GM12874 (cell line): ENCODE results near the gene PALLD.

Experiments used
- TF ChIP-seq, protein P1 (sequence below): IDR thresholded peaks from 2 replicates; pipeline ENCODE4 v1.5.1; 2011; ENCODE audit warnings: low read depth, mild to moderate bottlenecking, control low read depth, low read length, moderate library complexity; ENCODE audit not compliant: insufficient read depth

PALLD gene

GRCh38 chr4:168654848-168655174, 158.0 kb downstream of the PALLD start:
- TF ChIP-seq, protein P1, sequence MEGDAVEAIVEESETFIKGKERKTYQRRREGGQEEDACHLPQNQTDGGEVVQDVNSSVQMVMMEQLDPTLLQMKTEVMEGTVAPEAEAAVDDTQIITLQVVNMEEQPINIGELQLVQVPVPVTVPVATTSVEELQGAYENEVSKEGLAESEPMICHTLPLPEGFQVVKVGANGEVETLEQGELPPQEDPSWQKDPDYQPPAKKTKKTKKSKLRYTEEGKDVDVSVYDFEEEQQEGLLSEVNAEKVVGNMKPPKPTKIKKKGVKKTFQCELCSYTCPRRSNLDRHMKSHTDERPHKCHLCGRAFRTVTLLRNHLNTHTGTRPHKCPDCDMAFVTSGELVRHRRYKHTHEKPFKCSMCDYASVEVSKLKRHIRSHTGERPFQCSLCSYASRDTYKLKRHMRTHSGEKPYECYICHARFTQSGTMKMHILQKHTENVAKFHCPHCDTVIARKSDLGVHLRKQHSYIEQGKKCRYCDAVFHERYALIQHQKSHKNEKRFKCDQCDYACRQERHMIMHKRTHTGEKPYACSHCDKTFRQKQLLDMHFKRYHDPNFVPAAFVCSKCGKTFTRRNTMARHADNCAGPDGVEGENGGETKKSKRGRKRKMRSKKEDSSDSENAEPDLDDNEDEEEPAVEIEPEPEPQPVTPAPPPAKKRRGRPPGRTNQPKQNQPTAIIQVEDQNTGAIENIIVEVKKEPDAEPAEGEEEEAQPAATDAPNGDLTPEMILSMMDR = no peak

DNA sequence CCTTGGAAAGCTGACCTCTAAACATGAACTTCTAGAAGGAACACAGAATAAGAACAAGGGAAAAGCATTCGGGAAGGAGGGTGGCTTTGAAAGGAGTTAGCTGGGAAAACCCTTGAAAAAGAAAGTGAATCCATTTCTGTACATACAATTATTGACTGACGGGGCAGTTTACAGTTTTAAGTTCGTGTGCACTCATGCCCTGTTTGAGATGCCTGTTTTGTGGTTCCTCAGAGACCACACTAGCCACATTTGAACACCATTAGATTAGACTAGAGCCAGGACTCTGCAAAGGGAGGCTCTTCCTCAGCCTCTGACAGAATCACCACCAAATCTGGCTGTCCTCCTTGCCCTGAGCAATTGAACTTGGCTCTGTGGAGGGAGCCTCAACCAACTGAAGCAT, 158.3 kb downstream of the PALLD start:
- TF ChIP-seq, protein P1 = no peak

GRCh38 chr4:168656055-168656660, 159.3 kb downstream of the PALLD start:
- TF ChIP-seq, protein P1 = no peak

- TF ChIP-seq, protein P1 = no peak
Measured at GRCh38 chr4:168656946-168657473, 160.2 kb downstream of the PALLD start.

GRCh38 chr4:168658751-168659150, 161.9 kb downstream of the PALLD start:
- TF ChIP-seq, protein P1 = no peak

- TF ChIP-seq, protein P1 = no peak
Measured at GRCh38 chr4:168659741-168660465, 163.1 kb downstream of the PALLD start.

GRCh38 chr4:168662297-168662984, 165.6 kb downstream of the PALLD start:
- TF ChIP-seq, protein P1 = no peak
